AG09319 (cell line): ENCODE results near the gene CASTOR1.
"Not testable (repeated sequence)": the region's sequence is repeated elsewhere in the genome, so short reads cannot be mapped to it uniquely, and the experiment has no call there.

Experiments
- DNase-seq: peaks from one replicate; pipeline ENCODE4 v3.0.0-alpha.2; 2010; ENCODE audit warnings: low read depth; ENCODE audit errors: extremely low read depth
- CTCF ChIP-seq: IDR thresholded peaks from 2 replicates; pipeline ENCODE4 v1.5.1; 2011; ENCODE audit warnings: low read depth, mild to moderate bottlenecking, inconsistent platforms, low read length, moderate library complexity

The CASTOR1 gene

GRCh38 chr22:30289141-30289979 is at the start of gene CASTOR1:
CASTOR1 (minus strand) TSS chr22:30289505; CDS start chr22:30289497, 8 bp downstream.
- TF ChIP-seq CTCF: no peak
- peak; percentile 94 for DNase-seq

GRCh38 chr22:30338802-30339201 is 49.5 kb upstream of the CASTOR1 start:
- no peak for TF ChIP-seq CTCF
- DNase-seq: no peak

- DNase-seq: not testable (repeated sequence)
These were observed 49.0 kb upstream of the CASTOR1 start for GRCh38 chr22:30338341-30338740.

GRCh38 chr22:30337461-30337778 is 48.1 kb upstream of the CASTOR1 start:
- no peak for TF ChIP-seq CTCF
- no peak for DNase-seq

- DNase-seq: no peak
- TF ChIP-seq CTCF: no peak
These were observed 47.6 kb upstream of the CASTOR1 start for GRCh38 chr22:30336752-30337460.

DNA sequence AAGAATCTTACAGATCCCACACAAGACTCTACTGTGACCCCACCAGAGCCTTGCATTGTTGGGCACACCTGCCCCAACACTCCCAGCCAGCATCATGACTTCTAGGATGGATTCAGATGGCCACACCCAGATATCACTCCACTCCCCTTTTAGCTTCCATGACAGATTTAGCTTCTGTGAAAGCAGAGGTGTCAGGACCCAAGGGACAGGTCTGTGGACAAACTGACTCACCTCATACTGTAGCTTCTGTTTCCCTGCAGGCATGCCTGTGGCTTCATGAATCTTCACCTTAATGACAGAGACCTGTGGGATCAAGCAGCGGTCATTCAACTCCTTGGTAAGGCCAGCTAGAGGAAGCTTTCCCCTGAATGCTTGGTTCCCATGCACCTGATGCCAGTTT is 45.9 kb upstream of the CASTOR1 start:
- TF ChIP-seq CTCF: no peak
- no peak for DNase-seq

DNA sequence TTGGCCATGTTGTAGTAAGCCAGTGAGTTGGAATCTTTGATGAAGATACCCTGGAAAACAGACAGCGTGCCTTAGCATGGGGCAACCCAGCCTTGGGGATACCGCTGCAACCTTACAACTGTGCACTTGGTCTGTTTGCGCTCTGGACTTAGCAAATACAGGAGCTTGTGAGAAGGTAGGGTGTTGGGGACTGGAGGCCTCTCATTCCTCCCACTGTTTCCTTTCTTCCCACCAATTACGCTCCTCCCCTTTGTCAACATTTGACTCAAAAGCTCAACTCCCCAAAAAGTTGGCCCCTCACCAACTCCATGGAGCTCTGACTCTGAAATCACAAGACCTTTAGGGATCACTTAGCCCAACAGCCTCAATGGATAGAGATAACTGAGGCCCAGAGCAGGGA is 45.3 kb upstream of the CASTOR1 start:
- DNase-seq: no peak
- TF ChIP-seq CTCF: no peak
